Hepatocyte (in vitro differentiated cells): ENCODE data around the gene MALAT1. TPM values are rescaled to one million over a fixed set of nuclear protein-coding genes. Genes with fewer than 3 reads are reported as not detected.

Experiments
- DNase-seq: peaks from one replicate; pipeline ENCODE4 v3.0.0-alpha.2; 2016; ENCODE audit warnings: low spot score
- H2AFZ ChIP-seq: fragments of 200-600 bp; sonication (generic); 2 replicates; pipeline ENCODE4 v1.6.0; 2016; ENCODE audit warnings: antibody characterized with exemption, mild to moderate bottlenecking
- H3K27ac ChIP-seq: fragments of 200-600 bp; sonication (generic); 2 replicates; pipeline ENCODE4 v1.5.1; 2016; ENCODE audit warnings: mild to moderate bottlenecking
- H3K27me3 ChIP-seq: fragments of 200-600 bp; sonication (generic); 2 replicates; pipeline ENCODE4 v1.6.1; 2016
- H3K36me3 ChIP-seq: fragments of 200-600 bp; sonication (generic); replicated peaks from 2 replicates; pipeline ENCODE4 v1.5.1; 2016; ENCODE audit warnings: low read depth; ENCODE audit not compliant: insufficient read depth
- H3K4me1 ChIP-seq: fragments of 200-600 bp; sonication (generic); 2 replicates; pipeline ENCODE4 v1.5.1; 2016; ENCODE audit warnings: mild to moderate bottlenecking, moderate library complexity; ENCODE audit not compliant: insufficient read depth
- H3K4me2 ChIP-seq: fragments of 200-600 bp; sonication (generic); 2 replicates; pipeline ENCODE4 v1.6.0; 2016
- H3K4me3 ChIP-seq: fragments of 200-600 bp; sonication (generic); 2 replicates; pipeline ENCODE4 v1.5.1; 2016; ENCODE audit warnings: mild to moderate bottlenecking
- H3K79me2 ChIP-seq: fragments of 200-600 bp; sonication (generic); 2 replicates; pipeline ENCODE4 v1.6.0; 2017; ENCODE audit warnings: mild to moderate bottlenecking
- H3K9me2 ChIP-seq: fragments of 200-600 bp; sonication (generic); replicated peaks from 2 replicates; pipeline ENCODE4 v1.6.0; 2017; ENCODE audit warnings: mild to moderate bottlenecking; ENCODE audit not compliant: insufficient read depth
- H3K9me3 ChIP-seq: fragments of 200-600 bp; sonication (generic); 2 replicates; pipeline ENCODE4 v1.5.1; 2016; ENCODE audit warnings: low read depth, mild to moderate bottlenecking
- H4K20me1 ChIP-seq: fragments of 200-600 bp; sonication (generic); 2 replicates; pipeline ENCODE4 v1.6.0; 2016; ENCODE audit warnings: mild to moderate bottlenecking; ENCODE audit not compliant: insufficient read depth, poor library complexity, severe bottlenecking
- CTCF ChIP-seq: fragments of 200-600 bp; sonication (generic); IDR thresholded peaks from 2 replicates; pipeline ENCODE4 v1.5.1; 2016; ENCODE audit warnings: antibody characterized with exemption, mild to moderate bottlenecking; ENCODE audit not compliant: poor library complexity
- EZH2 ChIP-seq: fragments of 200-600 bp; sonication (generic); IDR thresholded peaks from 2 replicates; pipeline ENCODE4 v1.6.1; 2016; ENCODE audit warnings: antibody characterized with exemption, mild to moderate bottlenecking, borderline replicate concordance
- EZH2phosphoT487 ChIP-seq: fragments of 200-600 bp; sonication (generic); IDR thresholded peaks from one replicate; pipeline ENCODE4 v1.6.1; 2018; ENCODE audit warnings: antibody characterized with exemption, mild to moderate bottlenecking, low read depth, moderate library complexity; ENCODE audit not compliant: unreplicated experiment, severe bottlenecking
- WGBS: methylation state at CpG from one replicate; pipeline ENCODE4 v1.1.6; 2016; ENCODE audit warnings: low lambda C conversion rate; ENCODE audit errors: missing lambda C conversion rate; 5-methylcytosine and 5-hydroxymethylcytosine counted together
- polyA plus RNA-seq: library from polyadenylated mRNA; unstranded; fragments of >200 nt; fragmentation: Nextera tagmentation; extraction: Ambion mirVana; gene quantifications from 2 replicates; pipeline ENCODE4 v1.2.1, GENCODE V29; 2016
- total RNA-seq: library from RNA; depleted of rRNA; stranded (reverse); fragments of >200 nt; gene quantifications from 2 replicates; pipeline ENCODE4 v1.2.3, GENCODE V29; 2014

The MALAT1 gene
- total and polyA plus RNA-seq, 2 experiments from 2014 or later: 8,000 to 16,690 TPM

- Histone ChIP-seq H3K9me2 (no peaks in the 10 kb centered on the region), H3K79me2 (peaks cover 9% of the 10 kb centered on the region), H2AFZ (no peak overlapping the region), H3K4me1 (peaks cover 24% of the 10 kb centered on the region), H3K36me3 (no peaks in the 10 kb centered on the region), H3K4me3 (peak overlapping the region; percentile 28), H3K9me3 (no peaks in the 10 kb centered on the region), H3K27me3 (no peaks in the 10 kb centered on the region), H3K4me2 (peak overlapping the region; percentile 94), H3K27ac (peak overlapping the region; percentile 71), H4K20me1 (peaks cover 23% of the 10 kb centered on the region)
- DNase-seq: peak; percentile 94
- TF ChIP-seq CTCF (peak; percentile 93), EZH2 (no peak)
- 2% methylated on average over 42 of the region's 78 CpGs for WGBS
Measured at GRCh38 chr11:65540290-65541092, 41.6 kb downstream of the MALAT1 start.

- no peak for DNase-seq
- H3K4me3 ChIP-seq: no peak overlapping the region
- no peak for TF ChIP-seq EZH2phosphoT487
- no peak for TF ChIP-seq CTCF
- no peak for TF ChIP-seq EZH2
- H3K4me1 ChIP-seq: peaks cover 24% of the 10 kb centered on the region
- H3K9me3 ChIP-seq: no peaks in the 10 kb centered on the region
- H2AFZ ChIP-seq: no peak overlapping the region
- peak overlapping the region; percentile 71 for H3K27ac ChIP-seq
- peaks cover 23% of the 10 kb centered on the region for H4K20me1 ChIP-seq
- H3K27me3 ChIP-seq: no peaks in the 10 kb centered on the region
- H3K36me3 ChIP-seq: no peaks in the 10 kb centered on the region
- peak overlapping the region; percentile 94 for H3K4me2 ChIP-seq
- WGBS: 58% methylated on average over 17 of the region's 18 CpGs
- no peaks in the 10 kb centered on the region for H3K9me2 ChIP-seq
- peaks cover 9% of the 10 kb centered on the region for H3K79me2 ChIP-seq
Measured at GRCh38 chr11:65541093-65541982, 42.5 kb downstream of the MALAT1 start.

GRCh38 chr11:65542738-65543390 is 44.0 kb downstream of the MALAT1 start:
- Histone ChIP-seq H3K4me1 (peaks cover 24% of the 10 kb centered on the region), H3K36me3 (no peaks in the 10 kb centered on the region), H3K9me3 (no peaks in the 10 kb centered on the region), H3K9me2 (no peaks in the 10 kb centered on the region), H3K79me2 (peaks cover 9% of the 10 kb centered on the region), H4K20me1 (peaks cover 16% of the 10 kb centered on the region), H3K27ac (no peak overlapping the region), H2AFZ (no peak overlapping the region), H3K27me3 (no peaks in the 10 kb centered on the region), H3K4me2 (no peak overlapping the region), H3K4me3 (no peak overlapping the region)
- TF ChIP-seq EZH2phosphoT487 (no peak), EZH2 (no peak), CTCF (no peak)
- WGBS: 96% methylated on average over 3 of the region's 3 CpGs
- no peak for DNase-seq
